Panc1 (cell line): ENCODE results near the gene SASS6. TPM values are rescaled to one million over a fixed set of nuclear protein-coding genes. Genes with fewer than 3 reads are reported as not detected.

Source experiments
- ATAC-seq: fragments of 200-7000 bp; cut with Tn5 transposase; 2 replicates; pipeline ENCODE4 v1.9.1; 2020; ENCODE audit warnings: mild to moderate bottlenecking, moderate library complexity
- Bru-seq: library from RNA; stranded (reverse); fragments of 400-500 nt; gene quantifications from one replicate; lab custom pipeline; 2021; lab: Mats Ljungman, UMichigan
- BruChase-seq, 2 experiments: library from RNA; stranded (reverse); fragments of 400-500 nt; gene quantifications; one replicate each; lab custom pipeline; 2021; lab: Mats Ljungman, UMichigan
- BruUV-seq: library from RNA; stranded (reverse); fragments of 400-500 nt; replicated peaks from 2 replicates; lab custom pipeline; 2021; lab: Mats Ljungman, UMichigan
- CTCF ChIA-PET: fragments of 300-600 bp; sonication (Branson Sonifier 250); formaldehyde crosslinking; loops from one replicate; lab custom pipeline; 2022; ENCODE audit warnings: antibody characterized with exemption; lab: Charles Lee
- POLR2A ChIA-PET: fragments of 300-600 bp; sonication (Branson Sonifier 250); formaldehyde crosslinking; loops from one replicate; lab custom pipeline; 2022; ENCODE audit warnings: antibody characterized with exemption; lab: Charles Lee
- DNase-seq: peaks from one replicate; pipeline ENCODE4 v3.0.0-alpha.2; 2010; ENCODE audit warnings: low read depth, low spot score
- H3K27ac ChIP-seq: 2 replicates; pipeline ENCODE4 v1.5.1; 2011; ENCODE audit warnings: mild to moderate bottlenecking, low read length, inconsistent platforms
- H3K27me3 ChIP-seq: fragments of 200-500 bp; sonication (Bioruptor generic); 2 replicates; pipeline ENCODE4 v1.6.0; 2014; ENCODE audit warnings: low read length, inconsistent platforms; ENCODE audit not compliant: control insufficient read depth, insufficient read depth
- H3K36me3 ChIP-seq: fragments of 200-500 bp; sonication (Bioruptor generic); 2 replicates; pipeline ENCODE4 v1.5.1; 2014; ENCODE audit warnings: inconsistent platforms, mild to moderate bottlenecking, low read length, moderate library complexity; ENCODE audit not compliant: control insufficient read depth, insufficient read depth
- H3K4me1 ChIP-seq: 2 replicates; pipeline ENCODE4 v1.5.1; 2011; ENCODE audit warnings: inconsistent platforms, mild to moderate bottlenecking, low read length, moderate library complexity; ENCODE audit not compliant: control insufficient read depth, insufficient read depth
- H3K4me3 ChIP-seq, 2 experiments: 2 replicates each; pipeline ENCODE4 v1.5.1; 2011 to 2012; ENCODE audit warnings: low read depth in 2 of 2, low read length in 2 of 2, mild to moderate bottlenecking in 2 of 2, inconsistent platforms in 1 of 2, moderate library complexity in 1 of 2
- H3K9me3 ChIP-seq: fragments of 200-500 bp; sonication (Bioruptor generic); 2 replicates; pipeline ENCODE4 v1.5.1; 2014; ENCODE audit warnings: low read depth, mild to moderate bottlenecking, inconsistent platforms, low read length, moderate library complexity; ENCODE audit not compliant: control insufficient read depth, insufficient read depth
- POLR2AphosphoS5 ChIP-seq: IDR thresholded peaks from 2 replicates; pipeline ENCODE4 v1.6.1; 2012; ENCODE audit warnings: mild to moderate bottlenecking, low read depth, low read length, moderate library complexity
- REST ChIP-seq, 2 experiments: IDR thresholded peaks; 2 replicates each; pipeline ENCODE4 v1.6.1; 2011 to 2012; ENCODE audit warnings: low read depth in 2 of 2, control low read depth in 1 of 2, low read length in 1 of 2, mild to moderate bottlenecking in 1 of 2, moderate library complexity in 1 of 2; ENCODE audit not compliant: insufficient read depth in 1 of 2
- SIN3A ChIP-seq: IDR thresholded peaks from 2 replicates; pipeline ENCODE4 v1.6.1; 2012; ENCODE audit warnings: low read depth, mild to moderate bottlenecking, low read length, moderate library complexity, borderline replicate concordance; ENCODE audit not compliant: insufficient read depth
- TCF7L2 ChIP-seq: IDR thresholded peaks from 2 replicates; pipeline ENCODE4 v1.6.1; 2011; ENCODE audit warnings: mild to moderate bottlenecking, low read depth, low read length, inconsistent platforms
- in situ Hi-C: cut with HindIII; loops from 2 replicates; pipeline ENCODE4 v1.10.0; 2016; ENCODE audit warnings: low sequenced_read_pairs, low pct_unique_long_range_greater_than_20kb
- intact Hi-C: fragments of 100-400 bp; cut with micrococcal nuclease; formaldehyde crosslinking; loops from one replicate; pipeline ENCODE4 v1.10.0; 2022; ENCODE audit not compliant: unreplicated experiment
- long read RNA-seq: library from polyadenylated mRNA; unstranded; transcript quantifications from one replicate; pipeline ENCODE4 v2.0.0, GENCODE V29; 2021; ENCODE audit not compliant: unreplicated experiment
- polyA plus RNA-seq: library from polyadenylated mRNA; unstranded; fragments of >200 nt; gene quantifications from one replicate; pipeline ENCODE4 v1.2.1, GENCODE V29; 2012; ENCODE audit warnings: missing spikeins; ENCODE audit not compliant: insufficient read length
- total RNA-seq: library from RNA; stranded (reverse); gene quantifications from one replicate; pipeline ENCODE4 v1.2.1, GENCODE V29; 2021; ENCODE audit not compliant: unreplicated experiment
- TF ChIP-seq, protein P1 (sequence below): fragments of 450-650 bp; IDR thresholded peaks from 2 replicates; pipeline ENCODE4 v1.5.1; 2017; ENCODE audit warnings: mild to moderate bottlenecking

SASS6 gene
- total RNA-seq (6.2 TPM), Bru-seq, nascent RNA (percentile 71 among the genes with signal in this experiment), BruChase-seq, experiment 1, labeled RNA remaining after a 2-hour chase (percentile 74 among the genes with signal in this experiment), BruChase-seq, experiment 2, labeled RNA remaining after a 6-hour chase (percentile 66 among the genes with signal in this experiment)
- polyA plus RNA-seq: 1.2 TPM
- long read RNA-seq, transcript SASS6-201 (17 exons, 3,880 nt): major isoform, 6 of 12 reads
- long read RNA-seq, partial matches to known transcripts: 3 of 12 reads
- long read RNA-seq, other reads (novel, unspliced or antisense): 2 of 12 reads

- Histone ChIP-seq H3K4me3 (peak within 1 kb of the TSS; percentile 84 to 86), H3K36me3 (peaks cover 3% of the 10 kb centered on the region; the same call in 1 of the 2 replicates), H3K27me3 (no peaks in the 10 kb centered on the region), H3K4me1 (peaks cover 20% of the 10 kb centered on the region), H3K27ac (peak within 1 kb of the TSS; percentile 87), H3K9me3 (no peaks in the 10 kb centered on the region)
- DNase-seq (peak; percentile 84), ATAC-seq (peak; percentile 99)
- no TSS peak for BruUV-seq
- POLR2A ChIA-PET: interaction anchor here (0.6 kb wide), 2 partner anchors 93 to 115 kb away, joined by 6 to 10 read pairs; no protein-coding TSS in a partner anchor
- CTCF ChIA-PET: no interaction called here
- intact Hi-C loops (no loop called here), in situ Hi-C loops (no loop called here)
- TF ChIP-seq, protein P1, sequence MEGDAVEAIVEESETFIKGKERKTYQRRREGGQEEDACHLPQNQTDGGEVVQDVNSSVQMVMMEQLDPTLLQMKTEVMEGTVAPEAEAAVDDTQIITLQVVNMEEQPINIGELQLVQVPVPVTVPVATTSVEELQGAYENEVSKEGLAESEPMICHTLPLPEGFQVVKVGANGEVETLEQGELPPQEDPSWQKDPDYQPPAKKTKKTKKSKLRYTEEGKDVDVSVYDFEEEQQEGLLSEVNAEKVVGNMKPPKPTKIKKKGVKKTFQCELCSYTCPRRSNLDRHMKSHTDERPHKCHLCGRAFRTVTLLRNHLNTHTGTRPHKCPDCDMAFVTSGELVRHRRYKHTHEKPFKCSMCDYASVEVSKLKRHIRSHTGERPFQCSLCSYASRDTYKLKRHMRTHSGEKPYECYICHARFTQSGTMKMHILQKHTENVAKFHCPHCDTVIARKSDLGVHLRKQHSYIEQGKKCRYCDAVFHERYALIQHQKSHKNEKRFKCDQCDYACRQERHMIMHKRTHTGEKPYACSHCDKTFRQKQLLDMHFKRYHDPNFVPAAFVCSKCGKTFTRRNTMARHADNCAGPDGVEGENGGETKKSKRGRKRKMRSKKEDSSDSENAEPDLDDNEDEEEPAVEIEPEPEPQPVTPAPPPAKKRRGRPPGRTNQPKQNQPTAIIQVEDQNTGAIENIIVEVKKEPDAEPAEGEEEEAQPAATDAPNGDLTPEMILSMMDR: no peak
- TF ChIP-seq REST (IDR thresholded peaks at IDR 0.05; ENCODE audit: insufficient read depth in 1 of 2, low read depth in 2 of 2, low read length in 1 of 2): no peak
- peak; percentile 77 for TF ChIP-seq POLR2AphosphoS5
- peak; percentile 91 for TF ChIP-seq TCF7L2
- TF ChIP-seq SIN3A: peak; percentile 66; the same call in 1 of the 2 replicates
Observed at GRCh38 chr1:100132566-100133477, at the start of gene SASS6, which contains the start of gene TRMT13. Gene SASS6, minus strand, starts transcription at chr1:100132930. Its CDS starts 116 bp downstream, at chr1:100132814. Gene TRMT13, plus strand, starts transcription at chr1:100133163. Its CDS starts 6 bp downstream, at chr1:100133169.

GRCh38 chr1:100178091-100178490 is 45.4 kb upstream of the SASS6 start, which contains the start of gene LRRC39:
Gene LRRC39, minus strand, starts transcription at chr1:100178256. Its CDS starts 9,740 bp downstream, at chr1:100168516.
- Histone ChIP-seq H3K36me3 (no peaks in the 10 kb centered on the region), H3K27ac (no peak within 1 kb of the TSS), H3K27me3 (no peaks in the 10 kb centered on the region), H3K9me3 (no peaks in the 10 kb centered on the region), H3K4me3 (no peak within 1 kb of the TSS), H3K4me1 (no peaks in the 10 kb centered on the region)
- CTCF ChIA-PET: no interaction called here
- BruUV-seq: no TSS peak
- TF ChIP-seq TCF7L2 (no peak), SIN3A (no peak), POLR2AphosphoS5 (no peak), REST (IDR thresholded peaks at IDR 0.05; ENCODE audit: insufficient read depth in 1 of 2, low read depth in 2 of 2, low read length in 1 of 2) (no peak)
- TF ChIP-seq, protein P1: no peak
- in situ Hi-C loops: no loop called here
- DNase-seq (no peak), ATAC-seq (no peak)
- POLR2A ChIA-PET: no interaction called here
- intact Hi-C loops: no loop called here
